Measurements from ENCODE around the gene TOMM34. TPM values are rescaled to one million over a fixed set of nuclear protein-coding genes. Genes with fewer than 3 reads are reported as not detected.

TOMM34 gene
- total and polyA plus RNA-seq, 3 donors from 2014 or later, result 212 to 263 (median 246) TPM

DNA sequence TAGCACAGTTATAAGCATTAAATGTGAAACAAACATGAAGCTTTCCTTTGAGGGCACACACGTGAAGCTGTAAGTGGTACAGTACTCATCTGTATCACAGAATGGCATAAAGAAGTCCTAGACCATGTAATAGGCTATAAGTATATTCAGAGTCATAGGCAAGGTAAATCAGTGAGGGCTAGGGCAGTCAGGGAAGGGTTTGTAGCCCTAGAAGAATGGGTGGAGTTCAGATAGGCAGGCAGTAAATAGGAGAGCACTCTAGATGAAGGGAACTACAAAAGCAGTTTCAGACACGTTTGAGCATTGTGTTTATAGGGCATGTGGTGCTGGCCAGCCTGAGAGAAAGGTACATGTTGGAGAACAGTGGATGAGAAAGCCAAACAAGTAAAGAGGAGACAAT, 65.2 kb downstream of the TOMM34 start:
- H3K27ac ChIP-seq, result no peak overlapping the region
- DNase-seq, result no peak
- H3K4me1 ChIP-seq, result no peaks in the 10 kb centered on the region
- TF ChIP-seq POLR2A (IDR thresholded peaks at IDR 0.05), result no peak
- no peak for TF ChIP-seq CTCF (IDR thresholded peaks at IDR 0.05)
- WGBS, 2 donors, result 52 to 54% methylated on average over 2 of the region's 2 CpGs
- intact Hi-C loops (cut with DNase I; ENCODE audit: low total_unique reads), result no loop called here
- no peak overlapping the region for H3K4me3 ChIP-seq
- H3K27me3 ChIP-seq, result no peaks in the 10 kb centered on the region
- H3K9me3 ChIP-seq, result no peaks in the 10 kb centered on the region
- no peaks in the 10 kb centered on the region for H3K36me3 ChIP-seq (ENCODE audit: low read depth, missing control alignments)

Small RNA genes lying within 50 kb of the gene (small RNA-seq; reads per million reads assigned to genes)
- gene RF00019, result 0 reads per million in 2 donors

Other genes with a start within 250 kb of the TOMM34 start
- 100 to 1,000 TPM in 1 of 2 donors, 10 to 100 TPM in 1; 37.0 to 152 TPM for gene CCN5, start 245.0 kb downstream of the TOMM34 start, total RNA-seq
- 52.0 TPM for gene CCN5, start 245.0 kb downstream of the TOMM34 start, polyA plus RNA-seq (ENCODE audit: insufficient read depth, low read depth, low replicate concordance)
- gene KCNK15, start 214.5 kb downstream of the TOMM34 start, total RNA-seq, result 10 to 100 TPM; 16.9 to 23.4 TPM
- gene KCNK15, start 214.5 kb downstream of the TOMM34 start, polyA plus RNA-seq (ENCODE audit: insufficient read depth, low read depth, low replicate concordance), result 4.4 TPM
- 10 to 100 TPM; 29.7 to 72.1 TPM for gene RIMS4, start 149.9 kb downstream of the TOMM34 start, total RNA-seq
- 32.1 TPM for gene RIMS4, start 149.9 kb downstream of the TOMM34 start, polyA plus RNA-seq (ENCODE audit: insufficient read depth, low read depth, low replicate concordance)
- gene YWHAB, start 74.7 kb downstream of the TOMM34 start, total RNA-seq, result 100 to 1,000 TPM; 106 to 127 TPM
- gene YWHAB, start 74.7 kb downstream of the TOMM34 start, polyA plus RNA-seq (ENCODE audit: insufficient read depth, low read depth, low replicate concordance), result 125 TPM
- 10 to 100 TPM; 59.2 to 71.7 TPM for gene PABPC1L, start 50.3 kb downstream of the TOMM34 start, total RNA-seq
- gene PABPC1L, start 50.3 kb downstream of the TOMM34 start, polyA plus RNA-seq (ENCODE audit: insufficient read depth, low read depth, low replicate concordance), result 27.9 TPM
- 10 to 100 TPM; 39.6 to 42.7 TPM for gene STK4, start 6.1 kb upstream of the TOMM34 start, total RNA-seq
- 24.9 TPM for gene STK4, start 6.1 kb upstream of the TOMM34 start, polyA plus RNA-seq (ENCODE audit: insufficient read depth, low read depth, low replicate concordance)
- 1 to 10 TPM; 4.6 to 7.7 TPM for gene KCNS1, start 140.7 kb upstream of the TOMM34 start, total RNA-seq
- gene KCNS1, start 140.7 kb upstream of the TOMM34 start, polyA plus RNA-seq (ENCODE audit: insufficient read depth, low read depth, low replicate concordance), result 2.1 TPM
- 1 to 10 TPM in 1 of 2 donors, under 1 TPM in 1; 0.87 to 1.4 TPM for gene WFDC5, start 154.8 kb upstream of the TOMM34 start, total RNA-seq
- 2.1 TPM for gene WFDC5, start 154.8 kb upstream of the TOMM34 start, polyA plus RNA-seq (ENCODE audit: insufficient read depth, low read depth, low replicate concordance)
- gene WFDC12, start 164.1 kb upstream of the TOMM34 start, total RNA-seq, result not detected
- gene WFDC12, start 164.1 kb upstream of the TOMM34 start, polyA plus RNA-seq (ENCODE audit: insufficient read depth, low read depth, low replicate concordance), result not detected
- gene PI3, start 214.5 kb upstream of the TOMM34 start, total RNA-seq, result 1 to 10 TPM in 1 of 2 donors, not detected in 1; 1.2 TPM
- gene PI3, start 214.5 kb upstream of the TOMM34 start, polyA plus RNA-seq (ENCODE audit: insufficient read depth, low read depth, low replicate concordance), result 0.94 TPM
- not detected for gene SEMG1, start 246.6 kb upstream of the TOMM34 start, total RNA-seq
- gene SEMG1, start 246.6 kb upstream of the TOMM34 start, polyA plus RNA-seq (ENCODE audit: insufficient read depth, low read depth, low replicate concordance), result not detected